ENCODE measurements around the gene TSHZ1.

The TSHZ1 gene, protein sequence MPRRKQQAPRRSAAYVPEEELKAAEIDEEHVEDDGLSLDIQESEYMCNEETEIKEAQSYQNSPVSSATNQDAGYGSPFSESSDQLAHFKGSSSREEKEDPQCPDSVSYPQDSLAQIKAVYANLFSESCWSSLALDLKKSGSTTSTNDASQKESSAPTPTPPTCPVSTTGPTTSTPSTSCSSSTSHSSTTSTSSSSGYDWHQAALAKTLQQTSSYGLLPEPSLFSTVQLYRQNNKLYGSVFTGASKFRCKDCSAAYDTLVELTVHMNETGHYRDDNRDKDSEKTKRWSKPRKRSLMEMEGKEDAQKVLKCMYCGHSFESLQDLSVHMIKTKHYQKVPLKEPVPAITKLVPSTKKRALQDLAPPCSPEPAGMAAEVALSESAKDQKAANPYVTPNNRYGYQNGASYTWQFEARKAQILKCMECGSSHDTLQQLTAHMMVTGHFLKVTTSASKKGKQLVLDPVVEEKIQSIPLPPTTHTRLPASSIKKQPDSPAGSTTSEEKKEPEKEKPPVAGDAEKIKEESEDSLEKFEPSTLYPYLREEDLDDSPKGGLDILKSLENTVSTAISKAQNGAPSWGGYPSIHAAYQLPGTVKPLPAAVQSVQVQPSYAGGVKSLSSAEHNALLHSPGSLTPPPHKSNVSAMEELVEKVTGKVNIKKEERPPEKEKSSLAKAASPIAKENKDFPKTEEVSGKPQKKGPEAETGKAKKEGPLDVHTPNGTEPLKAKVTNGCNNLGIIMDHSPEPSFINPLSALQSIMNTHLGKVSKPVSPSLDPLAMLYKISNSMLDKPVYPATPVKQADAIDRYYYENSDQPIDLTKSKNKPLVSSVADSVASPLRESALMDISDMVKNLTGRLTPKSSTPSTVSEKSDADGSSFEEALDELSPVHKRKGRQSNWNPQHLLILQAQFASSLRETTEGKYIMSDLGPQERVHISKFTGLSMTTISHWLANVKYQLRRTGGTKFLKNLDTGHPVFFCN (N-terminal part only)

GRCh38 chr18:75210274-75211001 is at the start of gene TSHZ1:
TSS of gene TSHZ1 (plus strand) at chr18:75210797. CDS start at chr18:75211877, 1,080 bp downstream.
- peak; percentile 92 for DNase-seq (ENCODE audit: low read depth)

GRCh38 chr18:75161256-75162028 is 49.2 kb upstream of the TSHZ1 start:
- DNase-seq (ENCODE audit: low read depth), result peak; percentile 13

GRCh38 chr18:75162467-75162866 is 48.1 kb upstream of the TSHZ1 start:
- peak; percentile 28 for DNase-seq (ENCODE audit: low read depth)

GRCh38 chr18:75162978-75163377 is 47.6 kb upstream of the TSHZ1 start:
- DNase-seq (ENCODE audit: low read depth), result no peak

DNA sequence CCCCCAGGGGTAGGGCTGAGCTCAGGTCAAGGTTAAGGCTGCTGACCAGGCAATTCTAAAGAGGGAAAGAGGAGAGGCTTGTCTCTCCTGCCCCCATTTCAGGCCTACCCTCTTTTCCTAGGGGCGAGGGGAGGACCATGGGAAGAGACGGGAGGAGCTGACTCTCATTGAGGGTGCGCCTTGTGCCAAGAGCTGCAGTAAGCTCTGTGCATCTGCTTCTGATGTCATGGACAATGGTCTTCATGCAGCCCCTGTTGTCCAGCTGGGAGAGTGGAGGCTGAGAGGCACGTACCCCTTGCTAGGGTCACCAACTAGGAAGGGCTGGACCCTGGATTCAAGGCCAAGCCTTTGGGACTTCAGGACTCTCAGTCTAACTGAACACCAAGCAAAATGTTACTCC is 46.9 kb upstream of the TSHZ1 start:
- no peak for DNase-seq (ENCODE audit: low read depth)

DNA sequence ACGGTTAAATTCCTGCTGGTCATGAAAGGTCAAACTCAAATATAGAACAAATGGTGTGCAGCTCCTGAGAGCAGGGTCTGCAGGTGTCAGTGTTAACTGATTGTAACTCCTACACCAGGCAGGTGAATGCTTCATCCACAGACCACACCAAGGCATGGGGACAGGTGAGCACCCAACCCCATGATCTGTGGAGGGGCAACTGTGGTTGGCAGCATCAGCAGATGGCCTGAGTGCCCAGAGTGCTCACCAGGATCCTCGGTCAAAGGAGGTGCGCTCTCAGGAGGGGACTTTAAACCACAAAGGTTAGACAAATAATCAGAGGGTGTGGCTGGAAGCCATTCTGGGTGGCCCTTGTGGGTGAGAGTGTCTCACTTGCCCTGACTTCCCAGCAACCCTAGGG is 46.1 kb upstream of the TSHZ1 start:
- DNase-seq (ENCODE audit: low read depth), result no peak

GRCh38 chr18:75165926-75166325 is 44.7 kb upstream of the TSHZ1 start:
- no peak for DNase-seq (ENCODE audit: low read depth)

DNA sequence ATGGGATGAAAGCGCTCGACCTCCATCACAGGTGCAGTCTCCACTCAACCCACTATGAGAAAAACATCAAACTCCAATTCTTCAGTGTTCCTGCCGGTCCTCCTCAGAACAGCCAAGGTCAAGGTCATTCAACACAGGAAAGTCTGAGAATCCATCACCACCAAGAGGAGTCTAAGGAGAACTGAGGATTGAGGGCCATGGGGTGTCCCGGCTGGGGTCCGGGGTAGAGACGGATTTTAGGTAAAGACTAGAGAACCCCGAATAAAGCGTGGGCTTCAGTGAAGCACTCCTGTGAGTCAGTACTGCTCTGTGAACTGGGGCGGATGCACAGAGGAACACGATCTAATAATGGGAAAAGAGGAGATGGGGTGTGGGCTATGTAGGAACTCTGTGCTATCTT is 43.5 kb upstream of the TSHZ1 start:
- no peak for DNase-seq (ENCODE audit: low read depth)

DNA sequence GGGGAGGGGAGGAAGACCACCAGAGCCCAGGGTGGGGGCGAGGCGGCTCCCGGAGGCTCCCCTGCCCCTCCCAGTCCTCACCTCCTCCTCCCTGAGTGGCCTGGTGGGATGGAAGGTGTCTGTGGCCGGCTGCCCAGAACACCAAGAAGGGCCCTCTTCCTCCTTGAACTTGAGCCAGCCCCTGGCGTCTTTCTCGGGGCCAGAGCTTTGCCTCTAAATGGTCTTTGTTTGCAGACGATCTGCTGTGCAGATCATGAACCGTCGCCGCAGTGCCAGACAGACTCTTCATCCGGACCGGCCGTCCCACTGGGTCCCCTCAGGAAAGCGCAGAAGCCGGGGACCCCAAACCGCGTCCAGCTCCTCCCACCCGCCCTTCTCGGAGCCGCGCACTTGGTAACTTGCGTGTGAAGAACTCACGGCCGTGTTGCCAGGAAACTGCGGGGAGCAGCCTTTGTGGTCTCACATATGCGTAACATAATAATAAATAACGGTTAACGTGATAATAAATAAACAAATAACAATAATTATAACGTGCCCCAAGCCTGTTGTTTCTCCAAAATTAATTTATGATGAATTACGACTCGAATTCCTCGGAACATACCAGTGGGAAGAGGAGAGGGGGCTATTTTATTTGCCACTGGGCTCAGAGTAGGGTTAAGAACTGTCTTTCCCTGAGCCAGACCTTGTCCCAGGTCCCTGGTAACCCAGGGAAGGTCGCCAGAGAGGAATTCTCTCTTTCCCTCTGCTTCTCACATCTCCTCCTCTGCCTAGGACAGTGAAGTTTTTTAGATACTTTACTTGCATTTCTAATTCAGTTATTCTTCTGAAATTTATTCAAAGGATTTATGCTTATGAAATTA is 42.6 kb upstream of the TSHZ1 start:
- no peak for DNase-seq (ENCODE audit: low read depth)

DNA sequence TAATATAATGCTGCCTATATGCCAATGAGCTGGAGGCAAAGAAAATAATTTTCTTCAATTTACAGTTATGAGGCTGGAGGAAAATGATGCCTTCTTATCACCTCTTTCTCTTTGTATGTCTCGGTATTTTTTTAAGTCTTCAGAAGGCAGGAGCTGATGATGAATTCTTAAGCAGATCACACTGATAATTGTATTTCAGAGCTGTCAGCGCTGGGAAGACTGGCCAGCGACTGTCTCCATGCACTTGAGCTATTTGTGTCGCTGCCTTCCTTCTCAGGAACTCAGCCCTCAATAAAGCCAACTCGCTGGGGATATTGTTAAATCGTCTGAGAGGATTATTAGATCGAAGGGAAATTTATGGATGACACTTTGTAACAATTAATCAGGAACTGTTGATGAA is 42.0 kb upstream of the TSHZ1 start:
- DNase-seq (ENCODE audit: low read depth), result no peak

GRCh38 chr18:75169411-75169810 is 41.2 kb upstream of the TSHZ1 start:
- DNase-seq (ENCODE audit: low read depth), result no peak

GRCh38 chr18:75170022-75170789 is 40.4 kb upstream of the TSHZ1 start:
- DNase-seq (ENCODE audit: low read depth), result no peak

DNA sequence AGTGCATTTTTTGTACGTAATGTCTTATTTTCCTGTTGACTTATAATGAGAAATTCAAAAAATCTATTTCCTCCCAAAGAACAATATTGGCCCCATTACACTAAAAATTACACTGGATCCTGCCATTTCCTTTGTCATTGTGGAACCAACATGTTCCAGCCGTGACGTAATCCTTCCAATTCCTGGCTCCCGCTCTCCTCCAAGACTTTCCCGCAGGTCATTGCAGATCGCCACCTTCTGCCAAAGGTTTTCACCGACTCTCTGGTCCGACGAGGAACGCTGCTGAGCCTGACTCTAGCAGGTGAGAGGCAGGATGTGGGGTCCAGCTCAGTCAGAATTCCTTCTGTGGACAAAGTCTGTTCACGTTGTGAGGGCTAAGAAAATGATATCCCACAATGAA is 39.7 kb upstream of the TSHZ1 start:
- DNase-seq (ENCODE audit: low read depth), result no peak

GRCh38 chr18:75172299-75173124 is 38.1 kb upstream of the TSHZ1 start:
- DNase-seq (ENCODE audit: low read depth), result no peak

- peak; percentile 13 for DNase-seq (ENCODE audit: low read depth)
These were observed 37.5 kb upstream of the TSHZ1 start for GRCh38 chr18:75173125-75173432.

DNA sequence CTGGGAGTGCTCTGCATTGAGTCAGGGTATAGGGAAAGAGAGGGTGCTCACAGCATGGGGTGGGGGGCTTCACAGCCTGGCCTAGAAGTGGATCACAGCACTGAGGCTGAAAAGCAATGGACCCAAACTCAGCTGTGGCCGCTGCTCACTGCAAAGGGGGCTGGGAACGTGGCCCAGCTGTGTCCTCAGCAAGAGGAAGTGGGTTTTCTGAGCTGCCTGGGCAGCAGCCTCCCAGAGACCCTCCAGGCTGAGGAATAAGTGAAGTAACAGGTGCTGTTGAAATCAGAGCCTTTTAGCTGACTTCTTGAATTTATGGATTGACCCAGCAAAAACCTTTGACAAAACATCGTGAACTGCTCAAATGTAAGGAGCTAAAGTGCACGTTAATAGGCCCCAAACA is 36.9 kb upstream of the TSHZ1 start:
- DNase-seq (ENCODE audit: low read depth), result no peak

DNA sequence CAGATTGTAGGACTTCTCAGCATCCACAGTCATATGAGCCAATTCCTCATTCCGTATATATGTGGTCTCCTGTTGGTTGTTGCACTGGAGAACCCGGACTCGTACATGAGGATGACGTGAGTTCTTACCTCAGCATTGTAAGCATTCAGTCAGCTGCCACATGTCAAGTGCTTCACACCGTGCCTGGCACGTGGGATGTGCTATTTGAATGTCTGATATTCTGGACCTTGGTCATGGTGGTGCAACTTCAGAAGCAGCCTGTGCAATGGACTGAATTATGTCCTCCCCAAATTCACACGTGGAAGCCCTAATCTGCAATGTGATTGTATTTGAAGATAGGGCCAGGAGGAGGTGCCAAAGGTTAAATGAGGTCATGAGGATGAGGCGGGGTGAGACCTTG is 33.7 kb upstream of the TSHZ1 start:
- DNase-seq (ENCODE audit: low read depth), result no peak

DNA sequence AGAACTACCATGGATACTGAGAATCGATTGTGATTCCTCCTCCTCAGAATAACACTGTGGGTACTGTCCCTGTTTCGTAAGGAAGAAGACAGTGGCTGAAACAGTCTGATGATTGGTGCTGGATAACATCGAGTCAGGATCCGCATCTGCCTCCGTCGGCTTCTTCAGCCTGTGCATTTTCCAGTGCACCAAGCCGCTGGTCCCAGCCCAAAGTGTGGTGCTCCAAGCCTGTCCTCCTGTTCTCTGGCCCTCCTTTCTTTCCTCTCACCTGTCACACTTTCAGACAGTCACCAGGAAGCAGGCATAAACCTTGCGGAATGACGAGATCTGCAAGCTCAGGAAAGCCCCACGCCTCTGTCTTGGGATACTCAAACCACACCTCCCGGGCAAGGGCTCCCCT is 32.2 kb upstream of the TSHZ1 start:
- DNase-seq (ENCODE audit: low read depth), result no peak

All from EH (cell line).